Measurements from ENCODE around the gene CDH6.

GRCh38 chr5:31186672-31187267 lies 6.7 kb upstream of the CDH6 start:
- TF ChIP-seq GATA2 (IDR thresholded peaks at IDR 0.05; ENCODE audit: low read depth, low read length) (no peak), GATA3 (IDR thresholded peaks at IDR 0.05; ENCODE audit: low read depth, low read length) (no peak)
